Measurements from ENCODE around the gene SCAANT1.
A peak's percentile ranks its signal among the peaks of the same experiment; 100 is the strongest.

The SCAANT1 gene
- total RNA-seq: 0 to 6.0 (median 0.17) reads per million in 9 experiments

GRCh38 chr3:63911873-63912767 is at the start of gene SCAANT1:
Gene SCAANT1, minus strand, starts transcription at chr3:63912383.
- peak; percentile 73 to 78 (median 73) for DNase-seq
- H3K36me3 Mint-ChIP-seq (ENCODE audit: insufficient read depth): peaks cover 35% of the 10 kb centered on the region
- peak within 1 kb of the TSS; percentile 87 to 90 for H3K4me3 Mint-ChIP-seq
- H3K9me3 Mint-ChIP-seq: no peaks in the 10 kb centered on the region
- H3K27me3 Mint-ChIP-seq: no peaks in the 10 kb centered on the region
- peak within 1 kb of the TSS; percentile 89 to 93 for H3K27ac Mint-ChIP-seq
- ATAC-seq (replicated peaks): peak; percentile 66
- peaks cover 15 to 35% of the 10 kb centered on the region in 2 donors for H3K4me1 Mint-ChIP-seq (ENCODE audit: low read depth in 2 of 2)

GRCh38 chr3:63961891-63962290 is 49.7 kb upstream of the SCAANT1 start:
- H3K36me3 Mint-ChIP-seq (ENCODE audit: insufficient read depth): no peaks in the 10 kb centered on the region
- peak overlapping the region in 1 of 2 donors; percentile 8 for H3K27ac Mint-ChIP-seq
- H3K9me3 Mint-ChIP-seq: no peaks in the 10 kb centered on the region
- H3K4me1 Mint-ChIP-seq (ENCODE audit: low read depth in 2 of 2): peaks cover 25 to 30% of the 10 kb centered on the region in 2 donors
- no peak overlapping the region for H3K4me3 Mint-ChIP-seq
- no peaks in the 10 kb centered on the region for H3K27me3 Mint-ChIP-seq
- peak; percentile 98 for ATAC-seq (replicated peaks)
- DNase-seq: no peak

DNA sequence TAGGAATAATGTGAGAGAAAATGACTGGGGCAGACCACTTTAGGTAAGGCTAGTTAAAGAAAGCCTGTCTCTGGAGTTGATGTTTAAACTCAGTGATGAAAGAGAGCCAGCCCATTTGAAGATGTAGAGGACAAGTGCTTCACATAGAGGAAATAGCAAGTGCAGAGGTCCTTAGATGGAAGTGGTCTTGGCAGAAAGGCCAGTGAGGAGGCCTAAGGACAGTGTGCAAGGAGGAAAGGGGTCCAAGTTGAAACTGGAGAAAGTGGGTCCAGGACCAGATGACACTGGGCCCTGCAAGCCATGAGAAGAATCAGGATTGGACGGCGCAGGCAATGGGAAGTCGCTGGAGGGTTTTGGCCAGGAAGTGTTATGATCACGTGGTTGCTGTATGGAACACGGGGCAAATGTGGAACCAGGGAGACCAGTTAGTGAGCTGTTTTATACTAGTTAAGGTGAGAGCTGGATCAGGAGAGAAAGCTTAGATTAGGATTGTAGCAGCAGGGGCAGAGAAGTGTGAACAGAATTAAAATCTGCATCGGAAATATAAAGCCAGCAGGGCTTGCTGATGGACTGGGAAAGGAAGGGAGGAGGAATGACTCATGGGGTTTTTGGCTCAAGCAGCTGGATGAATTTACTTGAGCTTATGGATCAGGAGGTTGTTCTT is 48.0 kb upstream of the SCAANT1 start:
- ATAC-seq (replicated peaks) (no peak), DNase-seq (no peak)
- no peaks in the 10 kb centered on the region for H3K27me3 Mint-ChIP-seq

DNA sequence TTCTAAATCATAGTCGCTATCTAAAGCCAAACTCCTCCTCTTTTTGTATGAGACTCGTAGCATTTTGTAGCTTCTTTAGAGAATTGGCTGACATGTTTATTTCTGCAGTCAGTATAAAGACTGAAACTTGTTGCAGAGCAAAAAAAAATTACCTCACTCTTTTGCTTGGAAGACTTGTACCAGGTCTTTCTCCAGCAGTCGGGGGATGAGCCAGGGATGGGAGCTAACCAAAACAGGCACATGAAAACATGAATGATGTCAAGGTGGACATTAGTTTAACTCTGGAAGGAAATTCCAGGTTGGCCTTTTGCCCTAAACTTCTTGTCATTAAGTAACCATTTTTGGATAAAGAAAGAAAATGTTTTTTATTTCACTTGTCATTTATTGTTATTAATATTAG is 47.0 kb upstream of the SCAANT1 start:
- Mint-ChIP-seq H3K4me1 (ENCODE audit: low read depth in 2 of 2) (peaks cover 22 to 28% of the 10 kb centered on the region in 2 donors), H3K27me3 (no peaks in the 10 kb centered on the region), H3K36me3 (ENCODE audit: insufficient read depth) (peaks cover 8% of the 10 kb centered on the region), H3K9me3 (no peaks in the 10 kb centered on the region), H3K4me3 (no peak overlapping the region), H3K27ac (peak overlapping the region in 1 of 2 donors; percentile 65)
- ATAC-seq (replicated peaks) (no peak), DNase-seq (no peak)

More for the DNA sequence above, 48.0 kb upstream of the SCAANT1 start:
- Mint-ChIP-seq H3K9me3 (no peaks in the 10 kb centered on the region), H3K36me3 (ENCODE audit: insufficient read depth) (peaks cover 1% of the 10 kb centered on the region), H3K27ac (peak overlapping the region; percentile 7 to 11), H3K4me3 (peak overlapping the region in 1 of 2 donors; percentile 3), H3K4me1 (ENCODE audit: low read depth in 2 of 2) (peaks cover 19 to 30% of the 10 kb centered on the region in 2 donors)

DNA sequence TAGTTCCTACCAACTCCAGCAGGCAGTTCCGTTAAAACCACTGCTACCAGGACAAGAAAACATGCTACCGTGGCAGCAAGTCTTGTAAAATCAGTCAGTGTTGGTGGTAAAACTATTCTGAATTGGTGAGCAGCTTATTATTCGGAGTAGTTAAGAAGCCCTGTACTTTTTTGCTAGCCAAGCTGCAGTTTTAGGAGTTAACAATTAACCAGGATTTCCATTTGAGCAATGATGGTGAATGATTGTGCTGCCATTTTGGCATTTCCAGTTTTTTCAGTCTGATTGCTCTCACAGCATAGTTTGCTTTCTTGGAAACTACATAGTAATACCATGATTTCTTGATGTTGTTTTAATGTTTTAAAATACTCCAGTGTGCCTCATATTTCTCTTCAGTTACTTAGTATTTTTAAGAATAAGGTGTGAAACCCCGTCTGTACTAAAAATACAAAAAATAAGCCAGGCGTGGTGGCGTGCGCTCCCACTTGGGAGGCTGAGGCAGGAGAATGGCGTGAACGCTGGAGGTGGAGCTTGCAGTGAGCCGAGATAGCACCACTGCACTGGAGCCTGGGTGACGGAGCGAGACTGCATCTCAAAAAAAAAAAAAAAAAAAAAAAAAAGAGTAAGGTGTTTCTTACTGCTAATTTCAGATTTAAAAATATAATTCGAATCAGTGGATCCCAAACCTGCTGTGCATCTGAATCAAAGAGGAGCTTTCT is 43.8 kb upstream of the SCAANT1 start:
- Mint-ChIP-seq H3K4me3 (no peak overlapping the region), H3K27me3 (no peaks in the 10 kb centered on the region), H3K4me1 (ENCODE audit: low read depth in 2 of 2) (peaks cover 23 to 39% of the 10 kb centered on the region in 2 donors), H3K9me3 (no peaks in the 10 kb centered on the region), H3K27ac (peak overlapping the region; percentile 50 to 77), H3K36me3 (ENCODE audit: insufficient read depth) (peaks cover 17% of the 10 kb centered on the region)
- no peak for DNase-seq
- ATAC-seq (replicated peaks): no peak

GRCh38 chr3:63955036-63955650 is 43.0 kb upstream of the SCAANT1 start:
- peaks cover 17% of the 10 kb centered on the region for H3K36me3 Mint-ChIP-seq (ENCODE audit: insufficient read depth)
- H3K9me3 Mint-ChIP-seq: no peaks in the 10 kb centered on the region
- no peak for ATAC-seq (replicated peaks)
- no peaks in the 10 kb centered on the region for H3K27me3 Mint-ChIP-seq
- peak overlapping the region; percentile 50 to 68 for H3K27ac Mint-ChIP-seq
- DNase-seq: no peak
- H3K4me3 Mint-ChIP-seq: no peak overlapping the region
- peaks cover 22 to 36% of the 10 kb centered on the region in 2 donors for H3K4me1 Mint-ChIP-seq (ENCODE audit: low read depth in 2 of 2)

DNA sequence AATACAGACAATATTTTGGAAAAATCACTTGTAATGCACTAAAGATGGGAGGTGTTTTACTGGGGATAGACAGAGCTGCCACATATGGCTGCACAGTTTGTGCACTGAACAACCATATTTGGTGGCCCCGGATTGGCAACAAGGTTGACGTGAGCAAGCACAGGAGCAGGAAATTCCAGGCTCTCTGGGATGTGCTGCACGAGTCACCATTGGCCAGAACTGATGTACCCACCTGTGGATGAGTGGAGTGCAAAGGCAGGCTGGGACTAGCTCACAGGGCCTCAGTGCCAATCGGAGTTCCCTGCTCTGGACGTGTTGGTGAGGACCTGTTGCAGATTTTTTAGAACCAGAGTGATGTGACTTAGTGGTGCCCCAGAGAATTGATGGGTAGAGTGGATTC is 42.0 kb upstream of the SCAANT1 start:
- peaks cover 17% of the 10 kb centered on the region for H3K36me3 Mint-ChIP-seq (ENCODE audit: insufficient read depth)
- H3K27me3 Mint-ChIP-seq: no peaks in the 10 kb centered on the region
- H3K4me1 Mint-ChIP-seq (ENCODE audit: low read depth in 2 of 2): peaks cover 20 to 32% of the 10 kb centered on the region in 2 donors
- DNase-seq: no peak
- ATAC-seq (replicated peaks): no peak
- no peak overlapping the region for H3K4me3 Mint-ChIP-seq
- peak overlapping the region in 1 of 2 donors; percentile 36 for H3K27ac Mint-ChIP-seq
- H3K9me3 Mint-ChIP-seq: no peaks in the 10 kb centered on the region

GRCh38 chr3:63952248-63952594 is 40.0 kb upstream of the SCAANT1 start:
- Mint-ChIP-seq H3K4me3 (peak overlapping the region; percentile 42 to 76), H3K36me3 (ENCODE audit: insufficient read depth) (peaks cover 17% of the 10 kb centered on the region), H3K27me3 (no peaks in the 10 kb centered on the region), H3K4me1 (ENCODE audit: low read depth in 2 of 2) (peaks cover 31 to 44% of the 10 kb centered on the region in 2 donors), H3K9me3 (no peaks in the 10 kb centered on the region), H3K27ac (peak overlapping the region; percentile 21 to 92)
- DNase-seq: no peak
- peak; percentile 66 for ATAC-seq (replicated peaks)

DNA sequence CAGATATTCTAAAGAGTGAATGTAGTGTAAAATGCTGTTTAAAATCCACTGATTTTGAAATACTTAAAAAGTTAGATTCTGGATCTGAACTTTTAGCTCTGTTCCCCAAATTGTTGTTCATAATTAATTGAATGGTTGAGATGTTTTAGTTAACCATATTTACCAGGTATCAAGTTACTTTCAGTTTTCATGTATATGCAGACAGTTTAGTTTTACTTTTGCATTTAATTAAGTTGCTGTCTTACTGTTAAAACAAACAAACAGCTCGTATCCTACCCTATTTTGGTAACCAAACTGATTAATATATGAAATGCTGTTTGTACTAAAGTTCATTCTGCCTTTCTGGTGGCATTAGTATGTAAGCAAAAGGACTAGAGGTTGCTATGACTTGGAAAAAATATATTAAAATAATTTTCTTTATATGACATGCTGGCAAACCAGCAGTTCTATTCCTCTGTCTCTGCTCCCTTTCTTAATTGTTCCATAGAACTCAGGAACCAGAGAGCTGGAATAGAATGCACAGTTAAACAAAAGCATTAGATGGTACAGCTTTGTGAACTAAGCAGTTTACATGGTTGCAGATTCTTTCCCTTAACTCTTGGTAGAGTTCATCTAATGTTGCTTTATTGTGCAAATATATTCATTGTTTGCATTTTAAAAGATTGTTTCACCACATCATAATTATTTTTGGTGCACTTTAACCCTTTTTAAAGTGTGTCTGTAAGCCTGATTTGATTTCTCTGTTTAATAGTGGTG is 39.5 kb upstream of the SCAANT1 start:
- peak; percentile 62 for ATAC-seq (replicated peaks)
- Mint-ChIP-seq H3K27me3 (no peaks in the 10 kb centered on the region), H3K9me3 (no peaks in the 10 kb centered on the region), H3K27ac (peak overlapping the region; percentile 91 to 92), H3K36me3 (ENCODE audit: insufficient read depth) (peaks cover 20% of the 10 kb centered on the region), H3K4me1 (ENCODE audit: low read depth in 2 of 2) (peaks cover 36 to 47% of the 10 kb centered on the region in 2 donors), H3K4me3 (peak overlapping the region; percentile 71 to 76)
- no peak for DNase-seq

- peaks cover 41 to 53% of the 10 kb centered on the region in 2 donors for H3K4me1 Mint-ChIP-seq (ENCODE audit: low read depth in 2 of 2)
- no peaks in the 10 kb centered on the region for H3K27me3 Mint-ChIP-seq
- H3K27ac Mint-ChIP-seq: peak overlapping the region; percentile 91 to 92
- ATAC-seq (replicated peaks) (no peak), DNase-seq (no peak)
- H3K4me3 Mint-ChIP-seq: peak overlapping the region in 1 of 2 donors; percentile 76
- H3K36me3 Mint-ChIP-seq (ENCODE audit: insufficient read depth): peaks cover 22% of the 10 kb centered on the region
- no peaks in the 10 kb centered on the region for H3K9me3 Mint-ChIP-seq
These were observed 38.5 kb upstream of the SCAANT1 start for GRCh38 chr3:63950698-63951097.

DNA sequence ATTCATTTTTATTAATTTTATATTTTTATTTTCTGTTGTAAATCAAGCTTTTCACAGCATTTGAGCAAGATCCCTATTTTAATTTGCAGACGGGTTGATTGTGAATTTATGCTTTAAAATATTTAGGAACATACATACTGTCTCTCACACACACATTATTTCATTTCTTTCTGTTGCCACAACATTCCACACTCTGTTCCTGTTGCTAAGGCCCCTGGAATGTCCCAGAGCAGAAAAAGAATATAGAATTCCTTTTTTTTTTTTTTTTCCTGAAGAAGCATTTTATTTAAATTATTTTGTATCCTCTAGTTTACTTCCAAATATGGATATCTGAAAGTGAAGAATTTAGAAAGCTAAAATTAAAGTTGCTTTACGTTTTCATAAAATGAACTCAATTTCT is 36.8 kb upstream of the SCAANT1 start:
- Mint-ChIP-seq H3K27me3 (no peaks in the 10 kb centered on the region), H3K4me1 (ENCODE audit: low read depth in 2 of 2) (peaks cover 38 to 54% of the 10 kb centered on the region in 2 donors)

DNA sequence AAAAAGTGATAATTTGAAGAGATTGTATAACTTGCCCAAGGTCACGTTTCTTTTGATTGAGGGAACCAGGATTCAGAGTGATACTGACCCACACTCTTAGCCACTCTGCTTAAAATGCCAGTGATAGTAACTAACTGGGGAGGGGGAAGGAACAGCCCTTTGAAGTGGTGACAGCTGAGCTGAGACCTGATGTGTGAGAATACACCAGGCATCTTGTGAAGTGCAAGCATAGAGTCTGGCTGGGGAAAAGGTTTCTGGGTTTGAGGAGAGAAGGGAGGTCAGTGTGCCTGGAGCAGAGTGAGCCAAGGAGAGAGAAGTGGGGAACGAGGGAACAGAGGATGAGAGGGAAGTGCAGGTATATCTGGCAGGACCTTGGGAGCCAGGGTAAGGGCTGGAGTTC is 35.4 kb upstream of the SCAANT1 start:
- Mint-ChIP-seq H3K36me3 (ENCODE audit: insufficient read depth) (peaks cover 7% of the 10 kb centered on the region), H3K9me3 (no peaks in the 10 kb centered on the region), H3K4me3 (no peak overlapping the region), H3K4me1 (ENCODE audit: low read depth in 2 of 2) (peaks cover 47 to 55% of the 10 kb centered on the region in 2 donors), H3K27ac (peak overlapping the region; percentile 4 to 11), H3K27me3 (no peaks in the 10 kb centered on the region)
- DNase-seq (no peak), ATAC-seq (replicated peaks) (peak; percentile 25)

More for the DNA sequence above, 36.8 kb upstream of the SCAANT1 start:
- DNase-seq (no peak), ATAC-seq (replicated peaks) (no peak)
- peak overlapping the region; percentile 30 to 33 for H3K27ac Mint-ChIP-seq
- no peak overlapping the region for H3K4me3 Mint-ChIP-seq
- H3K9me3 Mint-ChIP-seq: no peaks in the 10 kb centered on the region
- H3K36me3 Mint-ChIP-seq (ENCODE audit: insufficient read depth): peaks cover 14% of the 10 kb centered on the region

Measured in effector memory CD8-positive, alpha-beta T cell (primary cell).